Esophagus squamous epithelium (tissue), 4 donors: ENCODE results near the gene SF3A2.

ENCODE experiments used
- POLR2A ChIP-seq, 4 donors: fragments of 450-650 bp; IDR thresholded peaks; one replicate each; pipeline ENCODE4 v1.6.1; 2017; ENCODE audit warnings: antibody characterized with exemption in 4 of 4, mild to moderate bottlenecking in 4 of 4, moderate library complexity in 3 of 4
- TF ChIP-seq, protein P1 (sequence below), 6 experiments: fragments of 450-650 bp in 4 of 6; fragments of 200-600 bp in 2 of 6; sonication (generic) in 2 of 6; IDR thresholded peaks; one replicate each; pipeline ENCODE4 v1.5.1; 2016 to 2019; ENCODE audit warnings: antibody characterized with exemption in 6 of 6, mild to moderate bottlenecking in 4 of 6, moderate library complexity in 4 of 6

DNA sequence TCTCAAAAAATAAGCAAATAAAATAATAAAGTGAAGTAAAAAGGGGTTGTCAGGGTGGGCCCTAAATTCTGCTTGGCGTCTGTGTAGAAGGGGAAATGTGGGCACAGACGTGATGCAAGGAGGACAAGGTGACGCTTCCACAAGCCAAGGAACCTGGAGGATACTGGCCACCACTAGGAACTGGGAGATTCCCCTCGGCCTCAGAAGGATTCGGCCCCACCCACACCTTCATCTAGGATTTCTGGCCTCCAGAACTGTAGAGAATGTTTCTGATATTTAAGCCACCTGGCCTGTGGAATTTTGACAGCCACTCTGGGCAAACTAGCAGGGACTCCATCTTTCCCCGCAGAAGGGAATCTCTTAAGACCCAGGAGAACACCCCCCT lies 1.6 kb upstream of the SF3A2 start:
- TF ChIP-seq, protein P1, sequence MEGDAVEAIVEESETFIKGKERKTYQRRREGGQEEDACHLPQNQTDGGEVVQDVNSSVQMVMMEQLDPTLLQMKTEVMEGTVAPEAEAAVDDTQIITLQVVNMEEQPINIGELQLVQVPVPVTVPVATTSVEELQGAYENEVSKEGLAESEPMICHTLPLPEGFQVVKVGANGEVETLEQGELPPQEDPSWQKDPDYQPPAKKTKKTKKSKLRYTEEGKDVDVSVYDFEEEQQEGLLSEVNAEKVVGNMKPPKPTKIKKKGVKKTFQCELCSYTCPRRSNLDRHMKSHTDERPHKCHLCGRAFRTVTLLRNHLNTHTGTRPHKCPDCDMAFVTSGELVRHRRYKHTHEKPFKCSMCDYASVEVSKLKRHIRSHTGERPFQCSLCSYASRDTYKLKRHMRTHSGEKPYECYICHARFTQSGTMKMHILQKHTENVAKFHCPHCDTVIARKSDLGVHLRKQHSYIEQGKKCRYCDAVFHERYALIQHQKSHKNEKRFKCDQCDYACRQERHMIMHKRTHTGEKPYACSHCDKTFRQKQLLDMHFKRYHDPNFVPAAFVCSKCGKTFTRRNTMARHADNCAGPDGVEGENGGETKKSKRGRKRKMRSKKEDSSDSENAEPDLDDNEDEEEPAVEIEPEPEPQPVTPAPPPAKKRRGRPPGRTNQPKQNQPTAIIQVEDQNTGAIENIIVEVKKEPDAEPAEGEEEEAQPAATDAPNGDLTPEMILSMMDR (IDR thresholded peaks at IDR 0.05) = no peak
- no peak for TF ChIP-seq POLR2A (IDR thresholded peaks at IDR 0.05)
